HPDE6-E6E7 (cell line): ENCODE measurements around the gene ZNF474.

Experiments
- DNase-seq: peaks from one replicate; pipeline ENCODE4 v3.0.0; 2011; ENCODE audit warnings: missing footprints; ENCODE audit errors: extremely low spot score

Gene ZNF474

DNA sequence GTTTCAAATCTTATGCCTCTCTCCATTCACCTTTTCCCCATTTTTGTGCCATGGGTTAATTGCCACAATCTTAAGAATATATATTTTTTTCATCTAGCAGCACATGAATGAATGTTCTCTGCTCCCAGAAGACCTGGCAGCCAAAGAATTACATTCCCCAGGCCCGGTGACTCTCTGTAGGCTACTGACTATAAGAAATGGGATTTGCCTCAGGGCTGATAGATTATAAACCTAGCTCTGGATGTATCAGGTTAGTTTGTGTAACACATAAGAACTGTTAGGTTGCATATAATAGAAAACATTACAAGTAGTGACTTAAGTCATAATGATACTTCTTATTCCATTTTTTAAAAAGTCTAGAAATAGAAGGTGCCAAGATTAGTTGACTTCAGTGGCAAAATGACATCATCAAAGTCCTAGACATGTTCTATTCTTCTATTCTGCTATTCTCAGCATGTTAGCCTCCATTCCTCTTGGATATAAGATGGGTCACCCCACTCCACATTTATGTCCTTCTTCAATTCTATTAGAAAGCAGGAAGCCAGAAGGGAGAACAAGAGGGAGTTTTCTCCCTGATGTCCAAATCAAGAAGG is 10.9 kb upstream of the ZNF474 start:
- no peak for DNase-seq

DNA sequence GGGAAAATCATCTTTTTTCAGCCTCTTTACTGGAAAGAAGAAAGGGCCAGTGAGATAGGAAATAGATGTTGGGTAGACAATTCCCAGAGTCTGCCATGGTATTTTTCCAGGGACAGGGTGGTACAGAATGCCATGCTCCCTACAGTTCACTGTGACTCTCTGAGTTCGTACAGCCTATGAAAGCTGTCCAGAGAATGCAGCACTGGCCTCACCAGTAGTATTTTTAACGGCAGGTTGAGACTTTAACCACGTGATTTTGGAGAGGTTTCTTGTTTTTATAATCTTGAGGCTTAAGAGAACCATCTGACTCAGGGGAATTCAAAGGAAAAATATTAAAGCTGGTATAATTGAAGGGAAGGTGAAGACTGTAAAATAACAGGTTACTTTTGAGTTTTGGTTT is 10.1 kb upstream of the ZNF474 start:
- no peak for DNase-seq

DNA sequence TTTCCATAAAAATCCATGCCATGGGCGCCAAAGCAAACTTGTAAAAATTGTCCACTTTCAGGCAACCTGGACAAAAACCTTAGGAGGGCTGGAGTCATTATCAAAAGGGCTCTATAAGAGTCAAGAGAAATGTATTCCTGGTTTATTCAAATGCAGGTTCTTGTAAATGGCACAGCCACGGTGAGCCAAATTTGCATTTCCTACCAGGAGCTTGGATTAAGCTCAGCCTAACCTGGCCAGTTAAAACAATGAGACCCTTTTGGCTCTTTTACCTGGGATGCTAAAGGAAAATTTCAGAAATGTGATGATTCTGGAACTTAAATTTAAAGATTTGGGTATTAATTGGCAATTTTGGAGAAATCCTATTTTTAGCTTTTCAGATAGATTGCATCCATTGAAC is 8.9 kb upstream of the ZNF474 start:
- DNase-seq: no peak

DNA sequence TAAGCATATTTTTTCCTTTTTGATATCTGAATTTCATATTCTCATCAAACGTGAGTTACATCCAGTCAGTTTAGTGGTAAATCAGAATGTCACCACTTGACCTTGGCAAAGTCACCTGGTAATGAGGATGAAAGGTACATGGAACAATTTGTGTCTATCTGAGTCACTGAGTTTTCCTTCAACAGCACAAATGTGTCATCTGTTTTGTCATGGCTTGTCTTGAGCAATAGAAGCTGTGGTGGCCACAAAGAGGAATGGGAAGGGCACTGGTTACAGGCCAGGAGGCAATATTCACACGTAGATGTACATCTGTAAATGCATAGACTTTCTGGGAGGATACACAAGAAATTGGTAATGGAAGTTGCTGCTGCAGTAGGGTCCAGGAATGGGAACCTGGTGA is 8.4 kb upstream of the ZNF474 start:
- peak; percentile 19 for DNase-seq

DNA sequence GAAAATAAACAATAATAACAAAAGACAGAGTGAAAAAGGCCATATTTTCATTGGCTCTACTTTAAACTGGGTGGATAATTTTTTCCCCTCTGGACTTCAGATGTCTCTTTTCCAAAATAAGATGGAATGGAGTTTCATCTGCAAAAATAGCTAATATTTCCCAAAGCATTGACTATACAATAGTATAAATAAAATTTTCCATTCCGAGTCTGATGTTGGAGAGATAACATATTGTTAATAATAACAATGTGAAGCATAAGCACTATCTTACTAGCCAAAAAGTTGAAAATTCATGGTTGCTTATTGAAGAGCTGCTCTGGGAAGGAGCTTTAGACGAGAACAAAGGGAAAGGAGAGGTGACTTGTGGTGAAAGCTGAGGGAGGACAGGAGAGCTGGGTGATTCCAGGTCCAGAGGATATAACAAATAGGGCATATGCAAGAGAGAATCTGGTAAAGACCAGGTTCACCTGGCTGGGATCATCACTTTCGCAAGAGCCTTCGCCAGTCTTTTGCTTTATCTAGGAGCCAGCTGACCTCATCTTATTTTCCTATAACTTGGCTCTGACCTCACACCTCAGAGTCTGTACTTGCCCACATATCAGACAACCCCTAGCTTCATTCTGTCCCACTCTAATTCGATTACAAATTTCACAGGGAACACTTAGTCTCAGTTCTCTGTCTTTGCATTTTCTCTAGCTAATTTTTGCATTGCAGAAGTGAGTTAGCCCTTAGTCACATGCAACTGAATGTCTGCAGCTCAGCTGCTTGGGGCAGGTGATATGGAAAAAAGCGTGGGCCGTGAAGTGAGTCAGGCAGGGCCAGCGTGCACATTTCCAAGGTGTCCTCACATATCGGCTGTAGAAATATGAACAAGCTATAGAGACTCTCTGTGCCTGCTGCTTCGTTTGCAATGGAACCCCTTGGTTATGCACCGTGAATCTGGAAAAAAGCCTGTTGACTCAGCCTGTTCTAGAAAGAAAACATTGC is 7.6 kb upstream of the ZNF474 start:
- DNase-seq: peak; percentile 71

DNA sequence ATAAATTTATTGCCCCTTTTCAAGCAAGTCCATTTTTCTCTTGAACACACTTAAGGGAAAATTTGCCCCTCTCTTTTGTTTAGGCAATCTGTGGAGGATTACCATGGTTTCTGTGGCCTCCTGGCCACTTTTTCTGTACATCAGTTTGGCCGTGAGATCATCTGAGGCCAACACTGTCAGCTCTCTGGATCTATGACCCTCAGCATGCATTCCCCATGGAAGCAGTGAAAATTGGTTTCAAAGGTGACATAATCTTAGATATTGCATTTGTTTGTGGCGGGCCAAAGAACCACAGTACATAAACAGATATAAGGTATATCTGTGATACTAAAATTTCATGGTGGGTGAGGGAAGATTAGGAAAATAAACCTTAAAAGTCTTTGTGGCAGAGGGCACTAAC is 4.6 kb upstream of the ZNF474 start:
- no peak for DNase-seq

DNA sequence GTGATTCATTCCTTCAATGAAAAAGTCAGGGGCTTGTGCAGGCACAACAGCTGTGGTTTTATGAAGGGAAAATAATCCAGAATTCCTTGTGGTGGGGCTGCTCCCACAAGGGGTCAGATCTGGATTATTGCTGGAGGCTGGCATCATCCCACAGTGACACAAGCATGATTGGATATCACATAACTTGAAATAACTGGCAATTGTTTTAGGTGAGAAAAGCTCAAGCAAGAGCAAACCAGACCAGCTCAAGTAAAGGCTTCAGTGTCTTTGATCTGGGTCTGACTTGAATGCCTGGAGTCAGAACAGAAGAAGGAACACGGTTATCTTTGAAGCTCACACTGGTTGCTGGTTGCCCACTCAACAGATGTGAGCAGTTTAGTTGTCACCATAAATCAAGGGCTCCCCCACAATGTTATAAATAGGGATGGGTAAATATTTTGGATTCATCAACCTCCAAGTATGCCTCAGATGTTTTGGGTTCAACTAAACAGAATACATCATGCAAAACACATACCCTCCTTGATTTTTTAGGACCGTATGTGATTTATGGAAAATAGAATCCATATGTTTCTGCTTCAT is 3.1 kb upstream of the ZNF474 start:
- no peak for DNase-seq

DNA sequence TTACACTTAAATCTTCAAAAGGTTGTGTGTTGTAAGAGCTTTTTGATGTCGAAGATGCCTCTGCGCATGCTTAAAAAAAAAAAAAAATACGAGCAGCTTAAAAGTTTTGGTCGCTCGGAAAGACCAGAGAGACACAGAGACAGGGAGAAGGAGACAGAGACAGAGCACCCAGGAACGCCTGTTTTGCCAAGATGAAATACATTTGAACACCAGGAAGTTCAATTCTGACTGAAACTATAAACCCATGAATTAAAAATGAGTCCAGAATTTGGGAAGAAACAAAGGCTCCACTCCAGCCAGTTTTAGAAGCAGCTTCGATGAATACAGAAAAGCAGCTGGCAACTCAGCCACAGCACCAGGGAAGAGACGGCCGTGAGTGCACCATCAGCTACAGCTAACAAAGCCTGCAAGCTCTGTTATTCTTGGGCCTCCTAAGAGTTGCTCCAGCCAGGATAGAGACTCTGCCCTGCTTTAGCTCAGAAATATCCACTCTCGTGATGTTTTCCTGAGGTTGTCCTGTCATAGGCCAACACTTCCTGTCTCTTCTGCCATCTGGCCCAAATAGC is 2.5 kb upstream of the ZNF474 start:
- DNase-seq: no peak

DNA sequence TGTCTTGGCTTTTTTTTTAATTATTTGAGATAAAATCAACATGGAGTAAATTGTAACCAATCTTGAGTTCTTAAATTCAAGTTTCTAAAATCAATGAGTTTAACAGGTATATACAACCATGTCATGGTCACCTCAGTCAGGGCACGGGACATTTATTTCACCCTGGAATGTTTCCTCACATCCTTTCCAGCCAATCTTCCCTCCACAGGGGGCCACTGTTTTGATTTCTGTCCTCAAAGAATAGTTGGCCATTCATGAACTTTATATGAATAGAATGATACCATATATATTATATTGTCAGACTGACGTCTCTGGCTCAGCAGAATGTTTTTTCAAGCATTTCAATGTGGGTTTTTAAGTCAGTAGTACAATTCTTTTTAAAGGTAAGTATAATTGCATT is 806 bp downstream of the ZNF474 start:
- no peak for DNase-seq

DNA sequence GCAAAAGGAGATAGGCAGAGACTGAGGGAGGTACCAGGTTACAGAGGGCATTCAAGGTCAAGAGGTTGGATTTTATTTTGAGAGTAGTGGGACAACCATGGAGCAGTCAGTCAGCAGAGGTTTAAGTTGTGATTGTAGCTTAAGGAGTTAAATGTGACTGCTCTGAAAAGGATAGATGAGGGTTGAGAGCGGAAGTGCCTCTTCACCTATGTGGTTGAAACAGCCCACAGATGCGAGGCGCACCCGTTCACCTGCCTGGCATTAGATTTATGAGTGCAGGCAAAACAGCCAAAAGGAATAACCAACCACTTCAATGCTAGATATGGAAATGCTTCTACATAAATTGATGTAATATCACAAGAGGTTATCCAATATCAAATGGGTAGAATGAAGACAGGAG is 8.4 kb downstream of the ZNF474 start:
- DNase-seq: no peak

DNA sequence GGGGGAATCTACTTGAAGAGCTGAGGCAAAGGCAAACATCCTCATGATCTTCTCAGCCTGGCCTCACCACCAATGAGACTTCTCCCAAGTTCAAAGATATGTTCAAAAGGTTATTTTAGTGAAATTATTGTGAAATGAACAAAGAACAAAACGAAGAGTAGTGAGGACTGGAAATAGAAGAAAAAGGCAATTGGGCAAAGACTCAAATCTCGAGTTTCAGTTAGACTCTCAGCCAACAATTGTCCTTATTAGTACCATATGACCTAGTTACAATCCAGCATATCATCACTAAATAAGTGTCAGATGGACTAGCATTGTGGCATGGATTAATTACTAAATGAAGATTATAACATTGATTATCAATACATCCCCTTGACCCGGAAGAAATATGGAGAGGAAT is 9.0 kb downstream of the ZNF474 start:
- DNase-seq: no peak

DNA sequence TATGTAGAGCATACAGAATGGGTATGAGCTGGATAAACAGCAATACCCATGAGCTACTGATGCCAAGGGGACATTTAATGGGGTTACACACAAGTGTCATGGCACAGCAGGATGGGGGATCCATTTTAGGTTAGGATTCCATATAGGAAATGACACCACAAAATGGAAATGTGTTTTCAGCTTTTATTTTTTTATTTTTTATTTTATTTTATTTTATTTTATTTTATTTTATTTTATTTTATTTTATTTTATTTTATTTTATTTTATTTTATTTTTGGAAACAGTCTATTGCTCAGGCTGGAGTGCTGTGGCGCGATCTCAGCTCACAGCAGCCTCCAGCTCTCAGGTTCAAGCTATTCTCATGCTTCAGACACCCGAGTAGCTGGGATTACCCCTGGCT is 11.6 kb downstream of the ZNF474 start:
- DNase-seq: no peak

DNA sequence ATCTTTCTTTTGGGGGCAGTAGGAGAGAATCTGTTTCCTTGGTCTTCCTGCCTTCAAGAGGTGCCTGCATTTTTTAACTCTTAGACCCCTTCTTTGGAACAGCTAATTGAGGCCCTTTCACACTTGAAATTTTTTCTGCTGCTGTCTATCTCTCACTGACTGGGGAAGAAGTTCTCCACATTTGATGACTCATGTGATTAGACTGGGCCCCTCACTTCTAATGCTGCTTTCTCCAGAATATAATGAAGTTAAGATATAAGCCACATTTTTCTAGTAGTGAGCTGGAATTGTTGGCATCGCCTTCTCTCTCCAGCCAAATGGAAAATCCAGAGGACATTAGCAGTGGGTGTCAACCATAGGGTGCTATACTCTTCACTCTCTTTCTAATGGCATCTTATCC is 12.4 kb downstream of the ZNF474 start:
- no peak for DNase-seq

DNA sequence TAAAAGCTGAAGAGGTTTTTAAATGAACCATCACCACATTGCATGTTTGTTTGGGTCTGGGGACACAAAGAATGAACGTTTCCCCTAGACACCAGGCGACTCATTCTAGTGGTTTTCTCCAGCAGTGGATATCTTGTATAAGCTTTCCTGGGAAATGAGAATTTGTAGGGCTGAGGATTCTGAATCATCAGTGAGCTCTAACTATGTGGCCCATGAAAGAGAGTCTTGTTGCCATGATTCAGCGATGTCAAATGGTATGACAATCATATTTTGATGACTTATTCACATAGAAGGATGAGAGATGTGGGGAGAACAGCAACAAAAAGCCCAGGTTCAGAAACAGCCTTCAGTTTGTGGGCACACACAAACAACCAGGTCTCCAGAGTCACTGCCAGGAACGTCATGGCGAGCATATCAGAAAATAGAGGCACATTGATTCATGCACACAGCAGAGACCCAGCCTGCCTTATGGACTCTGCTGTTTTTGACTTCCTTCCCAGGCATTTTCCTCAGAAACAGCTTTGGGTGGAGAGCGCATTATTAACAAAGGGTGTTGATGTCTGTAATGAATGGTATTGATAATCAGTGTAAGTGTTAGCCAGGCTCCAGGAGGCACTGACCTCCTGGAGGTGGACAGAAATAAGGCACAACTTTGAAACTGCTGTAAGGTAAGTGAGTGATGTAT is 13.3 kb downstream of the ZNF474 start:
- DNase-seq: peak; percentile 12

DNA sequence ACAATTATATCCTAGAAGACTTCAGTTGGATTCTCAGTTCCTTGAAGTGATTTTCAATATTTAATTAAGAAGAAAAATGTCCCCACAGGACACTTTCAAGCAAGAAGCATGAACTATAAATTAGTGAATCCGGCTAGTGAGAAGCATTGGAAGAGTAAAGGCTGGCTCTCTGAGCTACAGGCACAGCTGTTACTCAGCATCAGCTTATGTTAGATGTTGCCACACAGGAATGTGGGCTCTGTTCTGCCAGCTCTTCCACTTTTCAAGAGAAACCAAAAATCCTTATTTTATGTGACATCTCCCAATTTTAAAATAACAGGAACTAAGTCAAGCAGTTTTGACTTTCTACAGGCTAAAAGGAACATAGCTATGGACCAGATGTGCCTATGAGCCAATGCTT is 14.9 kb downstream of the ZNF474 start:
- no peak for DNase-seq

DNA sequence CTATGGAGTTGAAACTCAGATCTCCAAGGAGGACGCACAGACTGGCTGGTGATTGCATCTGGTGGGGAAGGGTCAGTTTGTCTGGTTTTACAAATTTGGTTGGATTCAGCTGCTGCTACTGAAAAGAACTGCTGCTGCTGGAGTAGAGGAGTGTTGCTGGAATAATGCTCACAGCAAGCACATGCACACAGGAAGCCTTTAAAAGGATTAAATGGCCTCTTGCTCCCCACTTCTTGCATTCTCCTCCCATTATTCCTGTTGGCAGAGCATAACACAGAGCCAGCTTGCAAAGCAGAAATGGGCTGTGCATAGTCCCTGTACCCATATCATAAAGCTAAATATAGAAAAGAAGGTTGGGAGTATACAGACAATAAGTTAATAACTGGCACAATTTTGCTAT is 16.6 kb downstream of the ZNF474 start:
- no peak for DNase-seq

DNA sequence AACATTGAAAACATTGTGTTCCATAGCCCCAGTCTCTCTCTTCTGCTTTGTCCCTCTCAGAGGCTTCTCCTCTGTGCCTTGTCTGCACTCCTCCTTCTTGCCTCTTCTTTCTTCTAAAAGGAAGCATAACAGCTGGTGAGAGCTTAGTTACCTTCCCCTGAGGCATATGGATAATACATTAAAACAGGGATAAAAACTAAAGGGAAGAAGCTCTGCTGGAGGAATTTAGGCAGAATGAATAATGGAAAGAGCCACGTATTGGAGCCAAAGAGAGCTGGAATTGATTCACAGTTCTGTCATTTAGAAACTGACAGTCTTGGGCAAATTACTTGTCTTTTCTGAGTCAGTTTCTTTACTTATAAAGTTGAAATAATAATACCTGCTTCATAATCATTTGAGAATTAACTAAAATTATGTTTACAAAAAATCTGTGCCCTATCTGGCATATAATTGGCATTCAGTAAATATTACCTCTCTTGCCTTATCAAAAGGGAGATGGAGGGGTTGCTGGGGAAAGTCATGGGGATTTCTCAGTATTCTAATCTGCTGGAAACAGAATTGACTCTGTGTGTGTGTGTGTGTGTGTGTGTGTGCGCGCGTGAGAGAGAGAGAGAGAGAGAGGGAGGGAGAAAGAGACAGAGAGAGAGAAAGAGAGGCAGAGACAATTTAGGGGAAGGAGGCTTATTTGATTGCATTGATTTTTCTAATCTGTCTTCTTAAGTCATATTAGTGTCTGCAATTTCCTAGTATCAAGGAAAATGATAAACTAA is 20.2 kb downstream of the ZNF474 start:
- DNase-seq: no peak

DNA sequence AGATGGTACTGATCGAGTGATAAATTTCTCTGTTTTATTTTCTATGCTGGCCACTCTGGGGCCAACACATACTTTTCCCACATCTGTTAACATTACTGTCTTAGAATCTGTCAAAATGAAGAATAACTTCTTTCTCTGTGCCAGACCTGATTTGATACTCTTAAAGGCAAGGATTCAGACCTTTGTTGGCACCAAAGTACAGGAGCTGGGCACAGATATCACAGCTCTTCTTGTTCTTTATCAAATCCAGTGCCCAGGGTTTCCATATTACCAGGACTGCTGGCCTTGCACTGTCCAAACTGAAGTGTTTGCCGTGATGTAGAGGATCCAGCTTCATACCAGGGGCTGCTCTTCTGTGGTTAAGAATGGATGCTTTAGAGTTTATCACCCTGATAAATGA is 20.9 kb downstream of the ZNF474 start:
- DNase-seq: no peak

DNA sequence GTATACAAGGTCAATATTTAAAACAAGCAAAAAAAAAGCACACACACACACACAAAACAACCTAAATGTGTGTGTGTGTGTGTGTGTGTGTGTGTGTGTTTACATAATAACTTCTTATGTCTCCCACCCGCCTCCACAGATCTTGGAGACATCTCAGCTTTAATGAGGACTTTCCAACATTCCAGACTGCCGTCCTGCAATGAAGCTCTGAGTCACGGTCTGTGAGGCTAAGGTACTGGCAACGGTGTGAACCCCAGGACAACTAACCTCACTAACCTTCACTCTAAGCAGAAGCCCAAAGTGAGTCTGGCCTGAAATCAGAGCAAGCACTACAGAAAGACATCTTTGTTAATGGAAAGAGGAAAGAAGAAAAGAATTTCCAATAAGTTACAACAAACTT is 22.3 kb downstream of the ZNF474 start:
- no peak for DNase-seq

DNA sequence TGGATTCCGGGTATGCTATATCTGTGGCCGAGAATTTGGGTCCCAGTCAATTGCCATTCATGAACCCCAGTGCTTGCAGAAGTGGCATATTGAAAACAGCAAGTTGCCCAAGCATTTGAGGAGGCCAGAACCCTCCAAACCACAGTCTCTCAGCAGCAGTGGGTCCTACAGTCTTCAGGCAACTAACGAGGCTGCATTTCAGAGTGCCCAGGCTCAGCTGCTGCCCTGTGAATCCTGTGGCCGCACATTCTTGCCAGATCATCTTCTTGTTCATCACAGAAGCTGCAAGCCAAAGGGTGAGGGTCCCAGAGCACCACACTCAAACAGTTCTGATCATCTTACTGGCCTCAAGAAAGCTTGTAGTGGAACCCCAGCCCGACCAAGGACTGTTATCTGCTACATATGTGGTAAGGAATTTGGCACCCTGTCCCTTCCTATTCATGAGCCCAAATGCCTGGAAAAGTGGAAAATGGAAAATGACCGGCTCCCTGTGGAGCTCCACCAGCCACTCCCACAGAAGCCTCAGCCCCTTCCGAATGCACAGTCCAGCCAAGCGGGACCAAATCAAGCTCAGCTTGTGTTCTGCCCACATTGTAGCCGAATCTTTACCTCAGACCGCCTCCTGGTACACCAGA is 23.0 kb downstream of the ZNF474 start:
- no peak for DNase-seq

DNA sequence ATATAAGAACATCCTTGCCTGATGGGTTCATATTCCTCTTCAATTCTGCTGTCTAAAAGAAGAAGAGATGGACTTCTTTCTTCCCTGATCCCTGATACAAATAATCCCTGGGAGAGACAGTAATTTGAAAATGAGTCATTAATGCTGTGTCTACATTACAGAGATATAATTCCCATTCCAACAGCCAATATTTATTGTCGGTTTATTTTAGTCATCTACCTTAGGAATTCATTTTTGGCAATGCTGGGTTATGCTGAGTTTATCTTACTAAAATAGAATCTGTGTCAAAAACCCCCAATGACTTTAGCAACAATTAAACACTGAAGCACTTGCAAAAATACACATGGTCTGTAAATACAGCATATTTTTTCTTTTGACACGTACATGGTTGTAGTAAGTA is 23.9 kb downstream of the ZNF474 start:
- no peak for DNase-seq
